RWPE2 (cell line): ENCODE measurements around the gene TTC39A.

Source experiments
- ATAC-seq: fragments of 200-7000 bp; cut with Tn5 transposase; 3 replicates; pipeline ENCODE4 v1.9.1; 2021; ENCODE audit warnings: low read depth
- DNase-seq: peaks from one replicate; pipeline ENCODE4 v3.0.0-alpha.2; 2020; ENCODE audit warnings: low spot score
- H3K27ac ChIP-seq: fragments of 450-650 bp; 2 replicates; pipeline ENCODE4 v1.5.1; 2017; ENCODE audit warnings: mild to moderate bottlenecking; ENCODE audit not compliant: poor library complexity, severe bottlenecking
- H3K27me3 ChIP-seq: fragments of 250-450 bp; sonication (Bioruptor Pico); 2 replicates; pipeline ENCODE4 v1.5.1; 2021; ENCODE audit warnings: mild to moderate bottlenecking, moderate library complexity; ENCODE audit not compliant: insufficient read depth, poor library complexity, severe bottlenecking
- H3K36me3 ChIP-seq: fragments of 250-450 bp; sonication (Bioruptor Pico); 2 replicates; pipeline ENCODE4 v1.5.1; 2020; ENCODE audit warnings: low read depth, mild to moderate bottlenecking, moderate library complexity
- H3K4me1 ChIP-seq: fragments of 250-450 bp; sonication (Bioruptor Pico); 2 replicates; pipeline ENCODE4 v1.5.1; 2021; ENCODE audit warnings: mild to moderate bottlenecking, moderate library complexity; ENCODE audit not compliant: insufficient read depth, poor library complexity, severe bottlenecking
- H3K4me3 ChIP-seq: fragments of 250-450 bp; sonication (Bioruptor Pico); 2 replicates; pipeline ENCODE4 v1.5.1; 2021; ENCODE audit warnings: mild to moderate bottlenecking, moderate library complexity; ENCODE audit not compliant: severe bottlenecking
- H3K9me3 ChIP-seq: fragments of 250-450 bp; sonication (Bioruptor Pico); 2 replicates; pipeline ENCODE4 v1.5.1; 2021; ENCODE audit warnings: mild to moderate bottlenecking, moderate library complexity; ENCODE audit not compliant: severe bottlenecking
- CTCF ChIP-seq: fragments of 450-650 bp; IDR thresholded peaks from one replicate; pipeline ENCODE4 v1.5.1; 2017; ENCODE audit warnings: mild to moderate bottlenecking, moderate library complexity; ENCODE audit not compliant: poor library complexity, severe bottlenecking

Gene TTC39A

DNA sequence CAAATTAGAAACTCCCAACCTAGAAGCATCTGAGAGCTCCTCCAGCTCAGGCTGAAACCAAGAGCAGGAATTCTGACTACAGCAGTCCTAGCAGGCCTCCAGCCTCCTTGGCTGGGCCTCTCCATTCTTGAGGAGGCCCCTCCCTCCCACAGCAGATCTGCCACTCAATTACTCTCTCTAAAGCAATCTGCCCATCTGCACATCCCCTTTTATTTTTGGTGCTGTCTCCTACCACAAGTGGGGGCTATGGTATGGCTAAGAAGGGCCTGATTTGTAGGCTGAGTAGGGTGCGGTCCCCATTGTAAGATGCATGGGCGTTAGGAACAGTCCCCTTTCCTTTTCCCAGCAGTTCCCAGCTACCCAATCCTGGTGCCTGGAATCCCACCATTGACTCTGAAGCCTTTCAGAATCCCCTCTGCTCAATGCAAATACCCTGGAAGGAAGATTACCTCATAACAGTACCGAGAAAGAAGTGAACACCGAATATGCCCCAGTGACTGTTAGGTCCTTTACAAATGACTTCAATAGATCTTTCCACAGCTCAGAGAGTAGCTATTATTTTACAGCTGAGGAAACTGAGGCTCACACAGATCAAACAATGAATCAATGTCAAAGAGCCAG lies 11.6 kb upstream of the TTC39A start:
- H3K4me3 ChIP-seq, result no peak overlapping the region
- H3K4me1 ChIP-seq, result no peaks in the 10 kb centered on the region
- H3K9me3 ChIP-seq, result no peaks in the 10 kb centered on the region
- ATAC-seq, result no peak
- H3K27me3 ChIP-seq, result peaks cover 12% of the 10 kb centered on the region
- TF ChIP-seq CTCF, result no peak
- DNase-seq, result no peak
- no peak overlapping the region for H3K27ac ChIP-seq
- no peaks in the 10 kb centered on the region for H3K36me3 ChIP-seq

- no peak for ATAC-seq
- no peaks in the 10 kb centered on the region for H3K36me3 ChIP-seq
Observed at GRCh38 chr1:51340380-51340779, 10.0 kb upstream of the TTC39A start.

GRCh38 chr1:51336711-51337110 lies 6.3 kb upstream of the TTC39A start:
- ATAC-seq (no peak), DNase-seq (no peak)
- H3K27me3 ChIP-seq, result no peaks in the 10 kb centered on the region
- no peak for TF ChIP-seq CTCF
- no peaks in the 10 kb centered on the region for H3K36me3 ChIP-seq
- no peaks in the 10 kb centered on the region for H3K4me1 ChIP-seq
- no peak overlapping the region for H3K4me3 ChIP-seq
- H3K27ac ChIP-seq, result no peak overlapping the region
- no peaks in the 10 kb centered on the region for H3K9me3 ChIP-seq

More at GRCh38 chr1:51340380-51340779, 10.0 kb upstream of the TTC39A start:
- H3K27ac ChIP-seq, result no peak overlapping the region
- no peak overlapping the region for H3K4me3 ChIP-seq
- no peaks in the 10 kb centered on the region for H3K9me3 ChIP-seq
- H3K27me3 ChIP-seq, result peaks cover 12% of the 10 kb centered on the region
- no peaks in the 10 kb centered on the region for H3K4me1 ChIP-seq
- no peak for TF ChIP-seq CTCF
- no peak for DNase-seq

- Histone ChIP-seq H3K27me3 (no peaks in the 10 kb centered on the region), H3K4me1 (no peaks in the 10 kb centered on the region), H3K4me3 (no peak overlapping the region), H3K9me3 (no peaks in the 10 kb centered on the region), H3K36me3 (no peaks in the 10 kb centered on the region), H3K27ac (no peak overlapping the region)
- DNase-seq (no peak), ATAC-seq (no peak)
- TF ChIP-seq CTCF, result no peak
Observed at GRCh38 chr1:51336004-51336403, 5.6 kb upstream of the TTC39A start.
